HL-60 (cell line): Measurements from ENCODE around the gene LDB3.

Experiments
- DNase-seq, 2 experiments: peaks; one replicate each; pipeline ENCODE4 v3.0.0-alpha.2; 2010 to 2020; ENCODE audit warnings: low read depth in 1 of 2, low spot score in 1 of 2
- H3K27ac ChIP-seq: fragments of 250-450 bp; sonication (Bioruptor Pico); replicated peaks from 2 replicates; pipeline ENCODE4 v1.5.1; 2020; ENCODE audit warnings: mild to moderate bottlenecking, moderate library complexity
- H3K27me3 ChIP-seq: fragments of 250-450 bp; sonication (Bioruptor Pico); 2 replicates; pipeline ENCODE4 v1.5.1; 2021; ENCODE audit warnings: mild to moderate bottlenecking, moderate library complexity; ENCODE audit not compliant: insufficient read depth, poor library complexity, severe bottlenecking
- H3K4me3 ChIP-seq: replicated peaks from 2 replicates; pipeline ENCODE4 v1.5.1; 2011; ENCODE audit warnings: mild to moderate bottlenecking, control low read depth, low read length; ENCODE audit not compliant: insufficient read depth
- GABPA ChIP-seq: IDR thresholded peaks from 2 replicates; pipeline ENCODE4 v1.6.1; 2012; ENCODE audit warnings: low read depth
- POLR2AphosphoS5 ChIP-seq: IDR thresholded peaks from 2 replicates; pipeline ENCODE4 v1.6.1; 2012; ENCODE audit warnings: low read depth
- SPI1 ChIP-seq: IDR thresholded peaks from 2 replicates; pipeline ENCODE4 v1.6.1; 2012; ENCODE audit warnings: low read depth, mild to moderate bottlenecking, borderline replicate concordance
- TF ChIP-seq, protein P1 (sequence below): IDR thresholded peaks from one replicate; pipeline ENCODE4 v1.5.1; 2011; ENCODE audit warnings: low read length, control low read depth, inconsistent platforms; ENCODE audit not compliant: insufficient read depth
- TF ChIP-seq, protein P2 (sequence below): IDR thresholded peaks from 2 replicates; pipeline ENCODE4 v1.6.1; 2012; ENCODE audit warnings: low read depth; ENCODE audit not compliant: insufficient replicate concordance

Gene LDB3

DNA sequence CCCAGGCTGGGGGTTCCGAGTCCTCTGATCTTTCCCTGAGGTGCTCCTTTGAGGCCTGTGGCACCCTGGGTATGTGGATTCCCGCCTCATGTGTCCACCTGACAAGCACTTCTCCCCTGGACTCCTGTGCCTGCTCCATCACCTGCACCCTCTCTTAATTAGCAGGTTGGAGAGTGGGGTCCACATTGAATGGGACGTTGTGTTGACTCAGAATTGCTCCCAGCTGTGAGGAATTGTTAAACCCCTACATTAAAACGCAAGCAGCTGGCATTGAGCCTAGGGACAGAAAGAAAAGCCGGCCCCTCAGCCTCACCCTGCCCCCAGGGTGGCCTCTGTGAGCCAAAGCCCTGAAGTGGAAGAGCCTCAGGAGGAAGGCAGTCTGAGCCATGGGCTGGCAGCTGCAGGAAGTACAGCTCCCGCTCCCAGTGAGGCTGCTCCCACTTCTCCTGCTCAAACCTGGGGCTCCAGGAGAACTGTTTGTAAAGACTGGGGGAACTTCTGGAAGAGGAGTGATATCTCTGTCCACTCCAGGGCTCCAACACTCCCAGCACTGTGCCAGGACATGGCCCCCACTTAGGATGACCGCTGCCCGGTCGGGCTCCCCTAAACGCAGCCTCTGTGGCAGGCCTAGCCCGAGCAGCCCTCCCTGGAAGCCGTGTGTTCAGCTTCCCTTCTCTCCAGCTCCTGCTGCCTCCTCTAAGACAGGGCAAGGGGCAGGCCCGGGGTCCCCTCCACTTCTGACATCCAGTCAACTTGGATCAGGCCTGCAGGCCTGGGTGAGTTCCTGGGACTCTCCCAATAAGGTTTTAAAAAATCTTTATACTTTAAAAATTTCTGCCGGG, 15.7 kb upstream of the LDB3 start:
- no peak overlapping the region for H3K4me3 ChIP-seq
- TF ChIP-seq POLR2AphosphoS5 (no peak), GABPA (no peak), SPI1 (no peak)
- TF ChIP-seq, protein P1, sequence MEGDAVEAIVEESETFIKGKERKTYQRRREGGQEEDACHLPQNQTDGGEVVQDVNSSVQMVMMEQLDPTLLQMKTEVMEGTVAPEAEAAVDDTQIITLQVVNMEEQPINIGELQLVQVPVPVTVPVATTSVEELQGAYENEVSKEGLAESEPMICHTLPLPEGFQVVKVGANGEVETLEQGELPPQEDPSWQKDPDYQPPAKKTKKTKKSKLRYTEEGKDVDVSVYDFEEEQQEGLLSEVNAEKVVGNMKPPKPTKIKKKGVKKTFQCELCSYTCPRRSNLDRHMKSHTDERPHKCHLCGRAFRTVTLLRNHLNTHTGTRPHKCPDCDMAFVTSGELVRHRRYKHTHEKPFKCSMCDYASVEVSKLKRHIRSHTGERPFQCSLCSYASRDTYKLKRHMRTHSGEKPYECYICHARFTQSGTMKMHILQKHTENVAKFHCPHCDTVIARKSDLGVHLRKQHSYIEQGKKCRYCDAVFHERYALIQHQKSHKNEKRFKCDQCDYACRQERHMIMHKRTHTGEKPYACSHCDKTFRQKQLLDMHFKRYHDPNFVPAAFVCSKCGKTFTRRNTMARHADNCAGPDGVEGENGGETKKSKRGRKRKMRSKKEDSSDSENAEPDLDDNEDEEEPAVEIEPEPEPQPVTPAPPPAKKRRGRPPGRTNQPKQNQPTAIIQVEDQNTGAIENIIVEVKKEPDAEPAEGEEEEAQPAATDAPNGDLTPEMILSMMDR, result no peak
- TF ChIP-seq, protein P2, sequence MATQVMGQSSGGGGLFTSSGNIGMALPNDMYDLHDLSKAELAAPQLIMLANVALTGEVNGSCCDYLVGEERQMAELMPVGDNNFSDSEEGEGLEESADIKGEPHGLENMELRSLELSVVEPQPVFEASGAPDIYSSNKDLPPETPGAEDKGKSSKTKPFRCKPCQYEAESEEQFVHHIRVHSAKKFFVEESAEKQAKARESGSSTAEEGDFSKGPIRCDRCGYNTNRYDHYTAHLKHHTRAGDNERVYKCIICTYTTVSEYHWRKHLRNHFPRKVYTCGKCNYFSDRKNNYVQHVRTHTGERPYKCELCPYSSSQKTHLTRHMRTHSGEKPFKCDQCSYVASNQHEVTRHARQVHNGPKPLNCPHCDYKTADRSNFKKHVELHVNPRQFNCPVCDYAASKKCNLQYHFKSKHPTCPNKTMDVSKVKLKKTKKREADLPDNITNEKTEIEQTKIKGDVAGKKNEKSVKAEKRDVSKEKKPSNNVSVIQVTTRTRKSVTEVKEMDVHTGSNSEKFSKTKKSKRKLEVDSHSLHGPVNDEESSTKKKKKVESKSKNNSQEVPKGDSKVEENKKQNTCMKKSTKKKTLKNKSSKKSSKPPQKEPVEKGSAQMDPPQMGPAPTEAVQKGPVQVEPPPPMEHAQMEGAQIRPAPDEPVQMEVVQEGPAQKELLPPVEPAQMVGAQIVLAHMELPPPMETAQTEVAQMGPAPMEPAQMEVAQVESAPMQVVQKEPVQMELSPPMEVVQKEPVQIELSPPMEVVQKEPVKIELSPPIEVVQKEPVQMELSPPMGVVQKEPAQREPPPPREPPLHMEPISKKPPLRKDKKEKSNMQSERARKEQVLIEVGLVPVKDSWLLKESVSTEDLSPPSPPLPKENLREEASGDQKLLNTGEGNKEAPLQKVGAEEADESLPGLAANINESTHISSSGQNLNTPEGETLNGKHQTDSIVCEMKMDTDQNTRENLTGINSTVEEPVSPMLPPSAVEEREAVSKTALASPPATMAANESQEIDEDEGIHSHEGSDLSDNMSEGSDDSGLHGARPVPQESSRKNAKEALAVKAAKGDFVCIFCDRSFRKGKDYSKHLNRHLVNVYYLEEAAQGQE, result no peak
- H3K27me3 ChIP-seq, result no peaks in the 10 kb centered on the region
- no peak overlapping the region for H3K27ac ChIP-seq
- DNase-seq, result no peak

DNA sequence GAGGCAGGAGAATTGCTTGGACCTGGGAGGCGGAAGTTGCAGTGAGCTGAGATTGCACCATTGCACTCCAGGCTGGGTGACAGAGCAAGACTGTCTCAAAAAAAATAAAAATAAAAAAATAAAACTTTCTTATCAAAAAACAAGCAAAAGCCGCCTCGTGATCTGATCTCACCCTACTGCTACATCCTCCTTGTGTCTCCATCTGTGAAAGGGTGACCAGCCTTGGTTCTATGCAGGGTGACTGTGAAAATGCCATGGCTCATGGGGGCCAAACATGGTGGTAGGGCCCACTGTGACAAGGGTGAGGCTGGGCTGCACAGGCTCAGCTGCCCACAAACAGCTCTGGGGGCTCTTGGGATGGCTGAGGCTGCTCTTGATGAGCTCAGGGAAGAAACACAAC, 14.9 kb upstream of the LDB3 start:
- DNase-seq, result no peak
- TF ChIP-seq SPI1 (no peak), GABPA (no peak), POLR2AphosphoS5 (no peak)
- TF ChIP-seq, protein P2, result no peak
- TF ChIP-seq, protein P1, result no peak
- Histone ChIP-seq H3K27me3 (no peaks in the 10 kb centered on the region), H3K27ac (no peak overlapping the region), H3K4me3 (no peak overlapping the region)

DNA sequence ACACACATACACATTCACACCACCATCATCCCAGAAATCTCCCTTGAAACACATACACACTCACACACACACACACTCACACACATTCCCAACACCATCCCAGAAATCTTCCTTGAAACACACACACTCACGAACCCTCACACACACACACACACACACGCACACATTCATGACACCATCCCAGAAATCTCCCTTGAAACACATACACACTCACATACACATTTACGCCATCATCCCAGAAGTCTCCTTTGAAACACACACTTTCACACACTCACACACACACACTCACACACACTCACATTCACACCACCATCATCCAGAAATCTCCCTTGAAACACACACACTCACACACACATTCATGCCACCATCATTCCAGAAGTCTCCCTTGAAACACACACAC, 14.3 kb upstream of the LDB3 start:
- no peak for DNase-seq
- TF ChIP-seq POLR2AphosphoS5 (no peak), SPI1 (no peak), GABPA (no peak)
- TF ChIP-seq, protein P1, result no peak
- TF ChIP-seq, protein P2, result no peak
- Histone ChIP-seq H3K4me3 (no peak overlapping the region), H3K27me3 (no peaks in the 10 kb centered on the region), H3K27ac (no peak overlapping the region)
